ENCODE results near the gene CLPSL1. TPM values are rescaled to one million over a fixed set of nuclear protein-coding genes. Genes with fewer than 3 reads are reported as not detected.

CLPSL1 gene
- total RNA-seq, 1 experiment from 2014 or later: not detected

DNA sequence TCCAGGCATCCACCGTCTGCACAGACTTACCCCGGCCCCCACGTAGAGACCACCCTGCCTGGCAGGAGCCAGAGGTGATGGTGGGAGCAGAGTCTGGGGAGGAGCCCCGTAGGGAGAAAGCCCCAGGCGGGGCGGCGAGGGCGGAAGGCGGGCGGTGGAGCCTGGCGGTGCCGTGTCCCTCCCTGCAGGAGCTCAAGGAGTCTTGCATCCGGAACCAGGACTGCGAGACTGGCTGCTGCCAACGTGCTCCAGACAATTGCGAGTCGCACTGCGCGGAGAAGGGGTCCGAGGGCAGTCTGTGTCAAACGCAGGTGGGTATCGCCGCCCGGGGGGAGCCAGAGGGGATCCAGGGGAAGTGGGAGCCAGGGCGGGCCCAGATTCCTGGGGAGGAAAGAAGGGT lies 6.0 kb downstream of the CLPSL1 start:
- Histone ChIP-seq H4K20me1 (ENCODE audit: low read length) (no peaks in the 10 kb centered on the region), H3F3A (ENCODE audit: low read length, unreplicated experiment) (no peaks in the 10 kb centered on the region), H3K9ac (ENCODE audit: low read length) (no peak overlapping the region), H3K4me1 (ENCODE audit: insufficient read depth, low read length) (no peaks in the 10 kb centered on the region), H3K4me2 (ENCODE audit: low read length) (peak overlapping the region; percentile 12; the same call in 1 of the 2 replicates), H3K27ac (ENCODE audit: low read length) (no peak overlapping the region), H3K36me3 (ENCODE audit: low read depth, low read length) (no peaks in the 10 kb centered on the region), H3K79me2 (ENCODE audit: low read length) (no peaks in the 10 kb centered on the region), H3K9me2 (replicated peaks; ENCODE audit: low read length) (no peaks in the 10 kb centered on the region), H3K27me3 (ENCODE audit: low read length) (peaks cover 35% of the 10 kb centered on the region), H3K9me3 (ENCODE audit: low read length) (no peaks in the 10 kb centered on the region), H2AFZ (ENCODE audit: low read length) (peak overlapping the region; percentile 42; the same call in 1 of the 2 replicates), H3K4me3 (ENCODE audit: low read length) (peak overlapping the region; percentile 6; the same call in 1 of the 2 replicates)
- TF ChIP-seq EZH2phosphoT487 (IDR thresholded peaks at IDR 0.05; ENCODE audit: borderline replicate concordance, low read length) (no peak), EZH2 (IDR thresholded peaks at IDR 0.05; ENCODE audit: low read length, unreplicated experiment) (no peak), CTCF (conservative IDR thresholded peaks at IDR 0.05; ENCODE audit: low read depth, low read length) (no peak)
- BruUV-seq (replicated peaks): no TSS peak
- ATAC-seq: peak; percentile 46; the same call in 1 of the 2 replicates
- DNase-seq: no peak
- CTCF ChIA-PET: no interaction called here
- POLR2A ChIA-PET (ENCODE audit: unreplicated experiment): interaction anchor here (0.8 kb wide), 1 partner anchor 12 kb away, joined by 4 read pairs; no protein-coding TSS in a partner anchor
- intact Hi-C loops (cut with micrococcal nuclease): loop anchor here (1.0 kb wide), 1 partner anchor 11 kb away; no protein-coding TSS in a partner anchor

DNA sequence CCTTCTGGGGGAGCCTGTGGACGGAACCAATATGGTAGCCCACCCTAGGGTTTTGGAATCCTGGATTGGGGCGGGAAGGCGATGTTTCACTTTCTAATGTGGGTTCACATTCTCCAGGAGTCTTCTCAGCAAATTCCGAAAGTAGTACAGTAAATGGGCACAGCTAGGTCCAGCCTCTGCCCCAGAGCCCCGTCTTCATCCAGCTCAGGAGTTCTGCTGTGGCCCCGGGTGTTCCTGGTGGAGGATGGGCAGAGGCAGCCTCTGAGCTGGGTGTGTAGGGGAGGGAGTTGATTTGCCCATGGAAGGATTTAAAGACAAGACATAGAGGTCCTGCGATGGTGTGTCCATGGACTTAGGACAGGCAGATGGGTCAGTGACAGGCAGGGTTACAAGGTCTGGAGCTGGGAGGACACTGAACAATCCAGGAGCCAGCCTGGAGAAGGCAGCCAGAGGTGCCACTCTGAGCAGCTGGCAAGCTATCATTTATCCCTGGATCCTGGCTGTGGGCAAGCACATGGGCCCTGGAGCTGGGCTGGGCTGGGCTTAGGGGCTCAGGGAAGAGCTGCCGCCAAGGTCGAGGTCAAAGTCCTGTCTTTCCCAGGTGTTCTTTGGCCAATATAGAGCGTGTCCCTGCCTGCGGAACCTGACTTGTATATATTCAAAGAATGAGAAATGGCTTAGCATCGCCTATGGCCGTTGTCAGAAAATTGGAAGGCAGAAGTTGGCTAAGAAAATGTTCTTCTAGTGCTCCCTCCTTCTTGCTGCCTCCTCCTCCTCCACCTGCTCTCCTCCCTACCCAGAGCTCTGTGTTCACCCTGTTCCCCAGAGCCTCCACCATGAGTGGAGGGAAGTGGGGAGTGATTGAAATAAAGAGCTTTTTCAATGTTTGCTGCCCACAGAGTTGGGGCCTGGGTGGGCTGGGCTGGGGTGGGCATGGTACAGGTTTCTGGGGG lies 6.7 kb downstream of the CLPSL1 start:
- POLR2A ChIA-PET (ENCODE audit: unreplicated experiment): no interaction called here
- Histone ChIP-seq H4K20me1 (ENCODE audit: low read length) (no peaks in the 10 kb centered on the region), H3K4me1 (ENCODE audit: insufficient read depth, low read length) (no peaks in the 10 kb centered on the region), H2AFZ (ENCODE audit: low read length) (no peak overlapping the region), H3K9me2 (replicated peaks; ENCODE audit: low read length) (no peaks in the 10 kb centered on the region), H3K79me2 (ENCODE audit: low read length) (no peaks in the 10 kb centered on the region), H3F3A (ENCODE audit: low read length, unreplicated experiment) (no peaks in the 10 kb centered on the region), H3K36me3 (ENCODE audit: low read depth, low read length) (no peaks in the 10 kb centered on the region), H3K9ac (ENCODE audit: low read length) (no peak overlapping the region), H3K4me2 (ENCODE audit: low read length) (peak overlapping the region; percentile 12; the same call in 1 of the 2 replicates), H3K9me3 (ENCODE audit: low read length) (no peaks in the 10 kb centered on the region), H3K27me3 (ENCODE audit: low read length) (peaks cover 35% of the 10 kb centered on the region), H3K4me3 (ENCODE audit: low read length) (no peak overlapping the region; the same call in 1 of the 2 replicates), H3K27ac (ENCODE audit: low read length) (no peak overlapping the region)
- ATAC-seq (no peak; the same call in 1 of the 2 replicates), DNase-seq (no peak)
- no peak for TF ChIP-seq EZH2phosphoT487 (IDR thresholded peaks at IDR 0.05; ENCODE audit: borderline replicate concordance, low read length)
- TF ChIP-seq CTCF (conservative IDR thresholded peaks at IDR 0.05; ENCODE audit: low read depth, low read length): no peak
- no peak for TF ChIP-seq EZH2 (IDR thresholded peaks at IDR 0.05; ENCODE audit: low read length, unreplicated experiment)
- CTCF ChIA-PET: no interaction called here
- no TSS peak for BruUV-seq (replicated peaks)
- intact Hi-C loops (cut with micrococcal nuclease): loop anchor here (1.0 kb wide), 1 partner anchor 11 kb away; no protein-coding TSS in a partner anchor

Measured in PC-3 (cell line).